Measurements from ENCODE around the gene FCRL5.
"Not testable (repeated sequence)": the region's sequence is repeated elsewhere in the genome, so short reads cannot be mapped to it uniquely, and the experiment has no call there.

The FCRL5 gene

DNA sequence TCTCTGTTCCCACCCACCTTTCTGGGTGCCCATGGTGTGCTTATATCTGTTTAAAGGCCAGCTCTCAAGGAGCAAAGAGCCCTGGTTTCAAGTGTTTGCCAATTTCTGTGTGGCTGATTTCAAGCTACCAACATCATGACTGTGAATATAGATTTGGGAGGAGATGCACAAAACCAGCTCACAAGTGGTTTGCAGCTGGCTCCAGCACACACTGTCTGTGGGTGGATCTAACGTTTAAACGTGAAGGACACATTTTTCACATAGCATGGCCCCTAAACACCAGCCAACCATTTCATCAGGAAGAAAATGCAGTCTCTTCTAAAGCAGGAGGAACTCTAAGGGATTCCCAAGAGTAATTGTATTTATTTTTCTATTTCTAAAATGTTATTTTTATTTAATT is 65.2 kb downstream of the FCRL5 start:
- no peak for DNase-seq

DNA sequence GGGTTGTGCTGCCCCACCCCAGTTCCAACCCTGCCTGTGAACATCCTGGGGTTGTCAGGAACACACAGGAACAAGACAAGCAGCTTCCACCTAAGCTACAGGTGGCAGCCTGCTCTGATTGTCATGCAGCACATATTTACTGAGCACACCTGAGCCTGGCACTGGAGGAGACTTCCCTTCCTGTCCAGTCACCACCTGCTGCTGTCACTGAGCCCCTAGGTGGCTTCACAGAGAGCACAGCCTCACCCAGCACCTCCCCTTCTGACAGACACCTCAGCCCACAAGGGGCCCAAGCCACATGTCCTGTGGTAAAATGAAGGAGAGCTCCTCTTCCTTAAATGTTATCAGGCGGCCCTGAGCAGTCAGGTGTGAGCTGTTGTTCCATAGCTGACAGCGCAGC is 65.9 kb downstream of the FCRL5 start:
- DNase-seq, result not testable (repeated sequence)

DNA sequence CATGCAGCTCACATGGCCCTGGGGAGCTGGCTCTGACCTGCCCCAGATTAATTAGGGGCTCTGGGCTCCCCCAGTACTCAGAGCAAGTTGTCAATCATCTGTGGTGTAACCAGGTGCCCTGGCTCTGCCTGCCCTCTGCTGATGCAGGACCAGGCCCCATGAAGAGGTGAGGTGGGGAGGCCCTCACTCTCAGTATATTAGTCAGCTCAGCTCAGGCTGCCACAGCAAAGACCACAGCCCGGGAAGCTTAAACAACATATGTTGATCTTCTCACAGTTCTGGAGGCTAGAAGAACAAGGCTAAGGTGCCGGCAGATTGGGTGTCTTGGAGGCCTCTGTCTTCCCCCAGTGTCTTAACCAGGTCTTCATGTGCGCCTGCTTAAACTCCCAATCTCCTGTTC is 66.5 kb downstream of the FCRL5 start:
- no peak for DNase-seq

DNA sequence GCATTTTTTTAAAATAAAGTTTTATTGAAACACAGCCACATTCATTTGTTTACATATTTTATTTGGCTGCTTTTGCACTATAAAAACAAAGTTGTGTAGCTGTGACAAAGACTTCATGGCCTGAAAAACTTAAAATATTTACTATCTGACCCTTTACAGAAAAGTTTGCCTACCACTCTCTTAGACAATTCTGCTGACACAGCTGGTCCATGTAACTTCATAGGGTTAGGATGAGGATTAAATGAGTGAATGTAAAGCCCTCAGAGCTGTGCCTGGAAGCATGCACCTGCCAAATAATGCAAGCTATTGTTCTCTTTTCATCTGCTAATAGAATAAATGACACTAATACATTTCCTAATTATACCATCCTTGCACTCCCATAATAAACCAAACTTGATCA is 67.7 kb downstream of the FCRL5 start:
- DNase-seq, result no peak

DNA sequence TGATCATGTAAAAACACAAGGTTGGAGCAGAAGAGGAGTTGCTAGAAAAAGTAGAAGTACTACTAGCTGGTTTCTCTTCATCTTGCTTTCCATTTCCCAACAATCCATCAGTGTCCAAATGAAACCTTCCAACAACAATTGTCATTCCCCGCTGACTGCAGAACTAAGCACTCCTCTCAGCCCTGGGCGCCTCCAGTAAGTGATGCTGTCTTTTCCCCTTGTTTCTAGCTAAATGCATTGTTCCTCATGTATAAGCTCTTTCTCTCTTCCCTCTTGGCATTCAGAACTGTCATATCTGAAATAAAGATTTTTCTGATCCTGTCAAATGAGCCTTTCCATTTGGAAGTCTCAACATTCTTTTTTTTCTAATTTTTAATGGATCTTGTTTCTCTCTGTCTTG is 68.7 kb downstream of the FCRL5 start:
- no peak for DNase-seq

DNA sequence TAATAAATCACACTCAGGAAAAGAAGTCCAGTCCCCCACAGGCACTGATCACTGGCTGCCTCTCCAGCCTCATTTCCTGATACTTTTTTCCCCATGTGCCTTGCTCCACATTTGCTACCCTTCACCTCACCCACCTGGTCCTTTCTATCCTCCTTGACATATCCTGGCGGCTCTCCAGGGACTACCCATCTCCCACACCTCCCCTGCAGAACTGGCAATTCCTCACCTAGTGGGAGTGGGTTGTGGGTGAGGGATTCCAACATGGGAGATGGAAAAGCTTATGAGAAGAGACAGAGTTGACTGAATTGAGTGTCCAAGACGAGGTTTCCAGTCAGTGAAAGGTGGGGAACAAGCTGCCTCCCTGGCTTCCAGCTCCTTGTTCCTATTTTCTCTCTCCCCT is 69.6 kb downstream of the FCRL5 start:
- DNase-seq, result no peak

DNA sequence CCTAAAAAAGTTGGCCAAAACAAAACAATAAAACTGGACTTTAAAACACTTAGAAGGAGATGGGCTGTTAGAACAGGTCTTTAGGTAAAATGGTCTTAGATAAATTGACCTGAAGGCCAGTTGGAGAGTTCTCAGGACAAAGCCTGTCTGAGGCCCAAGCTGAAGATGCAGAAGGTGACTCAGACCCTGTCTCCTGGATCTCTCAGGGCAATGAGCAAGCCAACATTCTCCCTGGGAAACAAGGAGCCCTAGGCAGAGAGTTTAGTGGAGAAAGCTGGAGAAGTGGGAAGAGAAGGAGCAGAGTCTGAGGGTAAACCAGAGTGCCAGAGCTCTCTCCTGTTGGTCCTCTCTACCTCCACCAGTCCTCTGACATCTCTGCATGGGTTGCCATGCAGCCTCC is 70.1 kb downstream of the FCRL5 start:
- no peak for DNase-seq

DNA sequence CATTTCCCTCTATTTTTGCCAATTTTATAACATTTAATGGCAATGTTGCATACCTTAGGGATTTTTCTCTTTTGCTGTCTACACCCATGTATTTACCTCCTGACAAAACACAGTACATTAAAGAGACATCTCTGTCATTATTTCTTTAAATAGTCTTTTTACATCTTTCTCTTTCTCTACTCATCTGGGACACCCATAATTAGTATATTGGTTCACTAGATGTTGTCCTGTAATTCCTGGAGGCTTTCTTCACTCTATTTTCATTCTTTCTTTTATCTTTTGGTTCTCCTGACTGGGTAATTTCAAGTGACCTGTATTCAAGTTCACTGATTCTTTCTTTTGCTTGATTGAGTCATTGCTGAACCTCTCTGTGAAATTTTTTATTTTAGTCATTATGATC is 74.3 kb downstream of the FCRL5 start:
- DNase-seq, result no peak

DNA sequence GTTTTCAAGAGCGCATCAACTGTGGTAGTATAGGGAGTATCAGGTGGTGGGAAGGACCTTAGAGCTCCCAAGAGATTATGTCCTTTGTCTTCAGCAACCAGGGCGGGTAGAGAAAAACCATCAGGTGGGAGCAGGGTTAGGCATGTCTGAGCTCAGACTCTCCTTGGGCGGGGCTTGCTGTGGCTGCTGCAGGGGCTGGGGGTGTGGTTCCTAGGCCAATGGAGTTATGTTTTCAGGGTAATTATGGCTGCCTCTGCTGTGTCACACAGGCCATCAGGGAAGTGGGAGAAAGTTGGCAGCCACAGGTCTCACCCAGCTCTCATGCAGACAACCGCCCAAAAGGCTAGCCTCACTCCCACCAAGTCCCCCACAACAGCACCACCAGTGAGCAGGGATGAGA is 74.9 kb downstream of the FCRL5 start:
- no peak for DNase-seq

DNA sequence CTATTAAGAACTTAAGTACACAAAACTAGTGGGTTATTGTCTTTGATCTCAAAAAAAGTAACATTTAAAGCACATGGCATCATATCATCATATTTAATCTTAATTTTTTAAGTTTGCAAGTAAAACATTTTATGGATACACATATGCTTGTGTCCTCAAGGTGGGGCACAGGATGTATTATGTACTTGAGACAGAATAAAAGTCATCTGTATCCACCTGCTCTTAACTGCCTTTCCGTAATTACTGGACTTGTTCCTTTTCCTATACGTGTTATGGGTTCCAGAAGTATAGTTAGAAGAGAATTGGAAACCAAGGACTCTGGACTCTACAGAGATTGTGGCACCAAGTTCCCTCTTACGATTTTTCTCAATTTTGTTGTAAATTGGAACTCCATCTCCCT is 79.4 kb downstream of the FCRL5 start:
- no peak for DNase-seq

DNA sequence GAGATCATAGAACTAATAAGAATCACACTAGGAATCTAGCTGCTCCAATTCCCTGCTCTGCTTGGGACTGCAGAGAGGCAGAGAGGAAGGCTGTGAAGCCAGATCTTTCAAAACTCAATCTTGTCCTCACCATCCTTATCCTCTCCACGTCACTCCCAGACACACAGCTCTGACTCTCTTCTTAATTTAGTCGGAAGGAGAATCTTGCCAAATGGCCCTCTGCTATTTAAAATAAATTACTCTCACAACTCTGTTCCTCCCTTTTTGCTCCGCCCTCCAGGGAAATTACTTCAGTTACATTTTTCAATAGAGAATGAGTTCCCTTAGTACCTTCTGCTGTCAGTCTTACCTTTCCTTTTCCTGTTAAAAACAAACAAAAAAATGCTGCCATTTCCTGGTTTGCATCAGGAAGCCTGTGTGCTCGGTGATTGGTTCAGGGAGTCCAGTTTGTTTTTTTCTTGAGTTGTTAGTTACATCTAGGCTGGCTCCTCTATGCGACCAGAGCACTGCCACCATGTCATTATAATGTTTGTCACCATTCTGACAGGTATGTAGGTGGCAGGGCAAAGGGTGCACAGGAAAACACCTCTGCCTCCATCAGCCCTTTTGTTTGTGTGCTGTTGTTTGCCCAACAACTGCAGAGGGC is 80.1 kb downstream of the FCRL5 start:
- no peak for DNase-seq

DNA sequence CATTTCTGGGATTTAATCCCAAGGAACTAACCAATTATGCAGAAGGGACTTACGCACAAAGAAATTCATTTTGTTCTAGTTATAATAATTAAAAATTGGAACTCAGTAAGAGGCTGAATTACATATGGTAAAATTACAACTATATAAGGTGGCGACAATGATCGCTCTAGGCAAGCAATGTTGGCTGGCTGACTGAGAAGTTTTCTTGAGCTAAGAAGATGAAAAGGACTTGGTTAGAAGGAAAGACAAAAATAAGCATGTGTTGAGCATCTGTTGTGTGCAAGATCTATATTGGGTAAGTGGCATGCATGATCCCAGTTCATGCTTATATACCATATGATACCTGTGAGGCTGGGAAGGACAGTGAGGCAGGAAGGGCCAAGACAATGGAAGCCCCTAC is 80.8 kb downstream of the FCRL5 start:
- no peak for DNase-seq

DNA sequence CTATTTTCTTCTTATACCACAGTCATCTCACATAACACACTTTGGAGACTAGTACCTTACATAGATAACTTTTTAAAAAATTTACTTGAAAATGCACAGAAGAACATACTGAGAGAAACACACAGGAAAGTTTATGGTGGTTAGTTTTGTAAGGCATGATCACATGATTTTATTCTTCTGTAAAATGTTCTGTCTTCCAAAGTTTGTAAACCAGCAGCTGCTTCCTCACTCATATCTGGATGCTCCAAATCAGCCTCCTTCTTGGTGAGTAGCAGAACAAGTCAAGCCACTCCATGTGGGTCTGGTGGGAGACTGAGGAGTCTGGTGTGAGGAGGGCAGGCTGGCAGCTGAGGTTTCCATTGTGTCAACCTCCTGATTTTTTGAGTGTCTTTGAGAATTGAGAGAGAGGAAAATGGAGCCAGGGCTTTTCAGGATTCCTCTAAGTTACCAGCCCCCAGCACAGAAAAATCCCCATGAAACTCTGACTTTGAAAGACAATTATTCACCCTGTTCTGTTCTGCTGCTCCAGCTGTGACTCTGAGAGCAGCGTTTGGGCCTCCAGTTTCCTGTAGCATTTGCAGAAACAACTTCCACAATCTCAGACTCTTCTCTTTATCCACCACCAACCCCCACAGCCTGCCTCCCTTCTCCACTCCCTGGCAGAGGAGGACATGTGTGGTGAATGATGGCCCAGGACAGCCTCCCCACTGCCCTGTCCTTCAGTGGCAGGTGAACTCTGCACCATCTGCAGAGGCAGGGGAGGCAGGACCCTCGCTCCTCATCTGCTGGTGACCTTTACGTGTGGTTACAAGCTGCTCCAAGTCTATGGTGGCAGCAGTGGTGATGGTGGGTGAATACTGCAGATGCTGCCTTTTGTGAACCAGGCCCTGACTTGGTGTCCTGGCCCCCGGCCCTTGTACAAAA is 82.3 kb downstream of the FCRL5 start:
- no peak for DNase-seq

DNA sequence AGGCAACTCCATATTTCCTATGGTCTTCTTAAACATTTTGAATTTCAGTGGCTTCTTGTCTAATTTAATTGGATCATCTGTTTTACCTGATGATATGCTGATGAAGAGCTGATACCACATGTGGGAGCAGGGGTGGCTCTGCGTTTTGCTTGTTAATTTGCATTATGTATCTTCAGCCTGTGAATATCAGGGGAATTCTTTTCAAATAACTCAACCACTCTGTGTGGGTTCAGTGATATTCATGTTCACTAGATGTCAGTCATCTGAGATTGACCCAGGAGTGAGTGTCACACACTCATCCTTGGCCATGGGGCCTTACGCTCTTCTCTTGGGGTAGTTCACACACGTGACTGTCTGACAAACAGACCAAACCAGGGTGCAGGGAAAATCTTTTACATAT is 83.0 kb downstream of the FCRL5 start:
- DNase-seq, result no peak

DNA sequence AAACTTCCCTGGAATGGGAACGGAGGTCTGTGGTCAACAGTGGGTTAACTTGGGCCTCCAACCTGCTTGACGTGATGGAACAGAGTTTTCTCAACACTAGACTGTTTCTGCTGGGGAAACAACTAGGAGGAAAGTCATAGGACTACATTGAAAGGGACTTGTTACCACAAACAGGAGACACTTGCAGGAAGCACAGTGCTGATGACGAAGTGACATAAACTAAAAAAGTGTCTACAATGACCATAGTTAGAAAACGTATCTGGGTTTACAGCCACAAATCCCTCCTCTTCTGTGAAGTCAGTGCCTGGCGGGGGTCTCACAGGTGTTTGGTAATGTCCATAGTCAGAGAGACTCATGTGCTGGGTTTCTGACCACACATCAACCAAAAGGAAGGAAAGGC is 86.3 kb downstream of the FCRL5 start:
- no peak for DNase-seq
